ENCODE data around the gene KMT5B.

KMT5B gene

GRCh38 chr11:68177877-68178276, 35.2 kb downstream of the KMT5B start:
- no peak for DNase-seq

- DNase-seq: no peak
Measured at GRCh38 chr11:68173926-68174325, 39.2 kb downstream of the KMT5B start.

- no peak for DNase-seq
Measured at GRCh38 chr11:68169442-68169841, 43.7 kb downstream of the KMT5B start.

- DNase-seq: no peak
Measured at GRCh38 chr11:68168694-68169093, 44.4 kb downstream of the KMT5B start.

- no peak for DNase-seq
Measured at GRCh38 chr11:68167474-68167873, 45.6 kb downstream of the KMT5B start.

GRCh38 chr11:68166969-68167368, 46.1 kb downstream of the KMT5B start:
- no peak for DNase-seq

- no peak for DNase-seq
Measured at GRCh38 chr11:68165601-68166000, 47.5 kb downstream of the KMT5B start.

GRCh38 chr11:68164437-68164836, 48.7 kb downstream of the KMT5B start:
- no peak for DNase-seq

GRCh38 chr11:68163691-68164090, 49.4 kb downstream of the KMT5B start:
- DNase-seq: no peak

- no peak for DNase-seq
Measured at GRCh38 chr11:68160100-68160695, 52.9 kb downstream of the KMT5B start.

- no peak for DNase-seq
Measured at GRCh38 chr11:68159665-68160064, 53.4 kb downstream of the KMT5B start.

- DNase-seq: no peak
Measured at GRCh38 chr11:68159161-68159560, 53.9 kb downstream of the KMT5B start.

GRCh38 chr11:68158580-68158979, 54.5 kb downstream of the KMT5B start:
- no peak for DNase-seq

GRCh38 chr11:68153742-68154141, 59.4 kb downstream of the KMT5B start:
- no peak for DNase-seq

- no peak for DNase-seq
Measured at GRCh38 chr11:68150037-68150436, 63.1 kb downstream of the KMT5B start.

GRCh38 chr11:68149417-68149816, 63.7 kb downstream of the KMT5B start:
- no peak for DNase-seq

- DNase-seq: no peak
Measured at GRCh38 chr11:68148879-68149278, 64.2 kb downstream of the KMT5B start.

- no peak for DNase-seq
Measured at GRCh38 chr11:68148071-68148805, 64.9 kb downstream of the KMT5B start.

GRCh38 chr11:68146704-68147474, 66.2 kb downstream of the KMT5B start:
- DNase-seq: peak; percentile 32

- DNase-seq: peak; percentile 18
Measured at GRCh38 chr11:68146010-68146540, 67.0 kb downstream of the KMT5B start.

GRCh38 chr11:68145120-68145866, 67.8 kb downstream of the KMT5B start:
- no peak for DNase-seq

GRCh38 chr11:68143310-68143689, 69.8 kb downstream of the KMT5B start:
- DNase-seq: no peak
